CD4-positive, alpha-beta T cell treated with Interferon gamma for 1 hour (primary cell): ENCODE measurements around the gene GHR.

ENCODE experiments used
- DNase-seq: peaks from one replicate; pipeline ENCODE4 v3.0.0-alpha.2; 2020

GHR gene

DNA sequence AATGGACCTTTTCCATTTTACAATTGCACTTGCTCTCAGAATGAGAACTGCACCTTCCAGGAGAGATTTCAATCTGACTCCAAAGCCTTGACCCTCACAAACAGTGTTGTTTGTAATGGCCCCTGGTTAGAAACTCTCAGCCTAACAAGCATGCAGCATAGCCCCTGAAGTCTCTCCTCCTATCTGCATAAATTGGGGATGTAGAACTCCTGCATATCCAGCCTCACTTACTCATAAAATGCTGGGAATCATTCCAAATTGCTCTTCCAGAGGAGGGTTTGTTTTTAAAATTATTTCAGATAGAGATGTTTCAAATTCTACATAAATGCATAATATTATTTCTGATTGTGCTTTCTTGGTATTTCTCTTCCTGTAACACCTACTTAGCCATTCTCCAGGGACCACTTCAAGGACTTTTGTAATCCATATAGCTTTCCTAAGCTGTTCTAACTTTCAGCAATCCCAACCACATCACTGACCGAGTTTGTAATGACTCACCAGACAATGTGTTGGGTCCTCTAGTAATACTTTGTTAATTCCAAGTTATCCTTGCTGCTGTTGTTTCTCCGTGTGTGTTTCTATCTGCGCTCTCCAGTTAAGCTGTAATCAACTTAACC is 189.6 kb downstream of the GHR start:
- DNase-seq = no peak

DNA sequence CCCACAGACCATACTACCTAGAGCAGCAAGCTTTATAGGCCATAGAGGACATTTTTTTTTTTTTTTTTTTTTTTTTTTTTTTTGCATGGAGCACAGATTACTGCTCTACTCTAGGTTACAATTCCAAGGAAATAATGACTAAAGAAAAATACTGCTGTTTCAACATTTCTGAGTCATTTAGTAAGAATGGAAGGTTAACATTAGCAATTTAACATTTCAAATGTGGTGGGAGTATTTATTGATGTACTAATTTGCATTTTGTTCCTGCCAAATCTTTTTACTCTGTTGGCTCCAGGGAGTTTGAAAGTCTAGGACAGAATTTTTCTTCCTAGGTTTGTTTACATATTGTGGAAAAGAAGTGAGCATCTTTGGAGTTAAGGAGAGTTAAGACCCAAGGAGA is 191.3 kb downstream of the GHR start:
- no peak for DNase-seq

DNA sequence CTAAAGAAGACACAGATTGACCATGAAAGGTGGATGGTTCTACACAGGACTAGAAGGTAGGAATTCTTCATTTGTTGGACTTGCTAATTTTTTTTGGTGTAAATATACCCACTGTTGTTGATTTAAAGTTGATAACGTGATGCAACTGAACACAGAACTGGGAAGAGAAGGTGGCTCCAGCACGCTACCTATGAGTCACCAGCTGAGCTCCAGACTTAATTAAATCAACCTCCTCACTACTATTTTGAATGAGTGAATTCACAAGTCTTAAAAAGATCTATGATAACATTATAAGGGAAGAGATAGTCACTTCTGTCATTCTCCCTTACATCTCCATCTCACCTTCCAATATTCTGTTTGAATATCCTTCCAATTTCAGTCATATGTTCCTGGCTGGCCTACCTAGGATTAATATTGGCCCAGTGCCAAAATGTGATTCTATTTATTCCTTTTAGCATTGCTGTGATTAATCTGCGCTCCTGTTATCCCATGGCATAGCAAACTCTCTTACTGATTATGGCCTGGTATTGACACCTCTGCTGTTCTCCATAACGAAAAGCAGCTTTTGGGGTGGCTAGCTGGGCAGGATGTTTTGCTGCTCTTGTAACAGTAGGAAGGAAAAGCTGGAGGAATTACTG is 197.5 kb downstream of the GHR start:
- no peak for DNase-seq

DNA sequence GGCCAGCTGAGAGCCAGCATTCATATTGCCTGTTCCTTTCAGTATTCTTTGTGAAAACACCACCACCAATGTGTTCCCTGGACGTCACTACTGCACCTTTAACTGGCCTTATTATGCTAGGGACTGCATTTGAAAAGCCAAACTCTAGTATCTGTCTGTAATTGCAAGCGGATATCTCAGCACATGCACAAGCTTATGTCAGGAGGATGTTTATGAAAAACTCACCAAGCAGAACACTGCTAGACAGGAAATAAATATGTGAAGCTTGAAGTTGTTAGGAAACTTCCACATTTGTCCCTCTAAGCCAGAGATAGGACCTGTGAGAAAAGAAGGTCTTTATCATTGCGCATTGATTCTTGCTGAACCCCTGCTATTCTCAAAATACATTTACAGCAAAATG is 198.0 kb downstream of the GHR start:
- no peak for DNase-seq

DNA sequence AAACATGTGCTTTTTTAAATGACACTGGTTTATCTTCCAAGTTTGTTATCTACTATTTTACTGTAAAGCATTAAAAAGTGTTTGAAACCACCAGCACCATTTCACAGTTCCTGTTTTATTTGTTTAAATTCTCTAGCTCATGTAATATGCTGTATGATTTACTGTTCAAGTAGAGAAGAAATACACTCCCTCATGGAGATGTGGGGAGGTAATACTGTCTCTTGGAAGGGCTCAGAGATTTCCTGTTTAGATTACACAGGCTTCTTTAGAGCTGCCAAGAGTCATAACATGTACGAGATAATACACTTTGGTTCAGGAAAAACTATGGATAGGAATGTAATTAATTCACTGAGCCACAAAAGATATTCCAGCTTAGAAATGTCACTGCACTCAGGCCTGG is 198.4 kb downstream of the GHR start:
- DNase-seq = no peak

DNA sequence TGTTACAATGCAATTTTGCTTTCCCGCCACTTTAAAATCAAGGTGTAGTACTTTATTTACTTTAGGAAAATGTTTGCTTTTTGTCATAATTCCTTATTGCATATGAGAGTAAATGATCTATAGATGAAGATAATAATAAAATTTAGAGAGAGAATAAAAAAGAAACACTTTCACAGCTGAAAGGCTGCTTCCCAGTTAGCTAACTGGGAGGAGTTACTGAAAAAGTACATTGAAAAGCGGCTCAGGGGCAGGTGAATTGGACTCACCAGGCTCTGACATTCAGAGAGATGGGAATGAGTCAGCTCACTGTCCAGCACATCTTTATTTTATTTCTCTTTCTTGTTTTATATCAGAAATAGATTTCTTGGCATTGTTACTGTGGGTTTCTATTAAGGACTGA is 201.7 kb downstream of the GHR start:
- DNase-seq = no peak

DNA sequence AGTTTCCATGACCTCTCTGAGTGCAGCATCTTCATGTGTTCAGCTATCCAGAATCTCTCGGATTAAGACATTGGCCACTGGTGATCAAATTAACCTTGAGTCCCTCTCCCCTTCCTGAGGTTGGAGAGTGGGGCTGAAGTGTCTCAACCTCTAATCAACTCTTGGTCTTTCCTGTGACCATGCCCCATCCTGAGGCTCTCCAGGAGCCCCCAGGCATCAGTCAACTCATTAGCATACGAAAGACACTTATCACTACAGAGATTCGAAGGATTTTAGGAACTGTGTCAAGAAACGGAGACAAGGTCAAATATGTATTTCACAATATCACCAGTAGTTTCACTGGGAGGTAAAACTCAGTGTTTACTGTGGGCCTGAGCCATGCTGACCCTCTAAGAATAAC is 203.2 kb downstream of the GHR start:
- no peak for DNase-seq

DNA sequence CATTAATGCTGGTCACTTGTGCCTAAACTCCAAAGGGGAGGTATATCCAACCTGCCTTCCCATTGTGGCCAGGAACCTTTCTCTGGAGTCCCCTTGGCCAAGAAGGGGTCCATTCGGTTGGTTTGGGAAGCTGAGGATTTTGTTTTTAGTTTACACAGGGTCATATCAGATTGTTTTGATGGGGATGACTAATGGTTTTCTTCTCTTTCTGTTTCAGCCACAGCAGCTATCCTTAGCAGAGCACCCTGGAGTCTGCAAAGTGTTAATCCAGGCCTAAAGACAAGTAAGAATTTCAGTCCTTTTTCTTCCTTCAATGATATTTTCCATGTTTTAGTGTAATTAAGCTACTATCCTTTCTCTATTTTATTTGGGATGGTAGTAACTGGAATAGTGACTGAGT is 205.6 kb downstream of the GHR start:
- DNase-seq = no peak

DNA sequence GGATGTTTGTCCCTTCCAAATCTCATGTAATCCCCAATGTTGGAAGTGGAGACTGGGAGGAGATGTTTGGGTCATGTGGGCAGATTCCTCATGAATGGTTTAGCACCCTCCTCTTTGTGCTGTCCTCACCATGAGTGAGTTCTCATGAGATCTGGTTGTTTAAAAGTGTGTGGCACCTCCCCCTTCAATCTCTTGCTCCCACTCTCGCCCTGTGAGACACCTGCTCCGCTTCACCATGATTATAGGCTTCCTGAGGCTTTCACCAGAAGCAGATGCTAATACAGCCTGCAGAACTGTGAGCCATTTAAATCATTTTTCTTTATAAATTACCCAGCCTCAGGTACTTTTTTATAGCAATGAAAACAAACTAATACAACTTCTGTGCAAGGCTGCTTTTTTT is 206.0 kb downstream of the GHR start:
- DNase-seq = no peak

DNA sequence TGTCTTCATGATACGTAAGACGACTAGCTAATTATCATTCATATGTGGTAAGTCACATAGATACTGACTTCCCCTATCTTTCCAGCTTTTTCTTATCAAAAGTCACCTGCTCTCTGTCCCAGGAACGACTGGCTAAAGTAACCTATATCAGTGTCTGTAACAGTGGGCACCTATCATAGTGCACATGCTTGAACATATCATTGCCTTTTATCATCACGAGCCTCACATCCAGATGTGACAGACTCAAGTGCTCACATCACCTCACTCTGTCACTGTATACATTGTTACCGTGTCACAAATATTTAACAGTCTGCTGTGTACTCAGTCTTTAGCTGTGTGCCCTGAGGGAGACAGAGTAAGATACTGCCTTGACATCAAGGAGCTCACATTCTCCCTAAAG is 208.0 kb downstream of the GHR start:
- DNase-seq = no peak

DNA sequence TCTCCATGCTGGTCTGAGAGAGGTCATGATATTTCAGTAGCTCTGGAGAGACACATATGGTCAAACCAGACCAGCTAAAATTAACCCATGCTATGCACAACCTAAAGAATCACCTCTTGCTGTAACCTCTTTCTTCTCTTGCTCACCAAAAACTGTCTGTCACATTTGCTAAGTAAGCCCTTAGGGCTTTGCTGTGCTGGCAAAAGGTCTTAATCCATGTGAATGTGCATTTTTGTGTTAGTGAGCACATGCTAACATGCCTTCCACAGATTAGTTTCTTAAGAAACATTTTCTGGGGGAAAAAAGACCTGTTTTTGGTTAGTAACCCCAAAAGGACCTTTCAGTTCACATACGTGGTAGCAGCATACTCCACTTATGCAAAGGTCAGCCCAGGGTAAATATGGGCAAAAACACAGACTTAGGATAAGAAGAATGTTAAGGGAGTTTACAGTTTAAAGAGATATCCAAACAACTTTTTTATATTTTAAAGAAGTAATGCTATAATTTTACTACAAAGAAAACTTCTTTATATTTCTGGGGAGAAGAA is 209.2 kb downstream of the GHR start:
- no peak for DNase-seq

DNA sequence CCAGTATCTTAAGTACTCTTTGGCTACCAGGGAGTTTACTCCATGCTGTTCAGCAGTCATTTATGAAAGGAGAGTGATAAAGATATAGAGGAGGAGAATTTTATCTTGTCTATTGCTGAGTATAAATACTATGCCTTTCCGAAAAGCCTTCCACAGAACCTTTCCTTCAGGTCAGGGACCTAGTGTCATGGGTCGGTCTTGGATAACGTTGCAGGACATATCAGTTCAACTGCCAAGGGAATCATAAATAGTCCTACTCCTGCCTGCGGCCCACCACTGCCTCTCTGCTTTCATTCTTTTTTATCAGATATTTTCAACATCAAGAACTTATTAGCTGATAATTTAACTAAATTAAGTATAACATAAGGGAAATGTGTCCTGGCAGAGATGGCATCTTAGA is 211.3 kb downstream of the GHR start:
- no peak for DNase-seq

DNA sequence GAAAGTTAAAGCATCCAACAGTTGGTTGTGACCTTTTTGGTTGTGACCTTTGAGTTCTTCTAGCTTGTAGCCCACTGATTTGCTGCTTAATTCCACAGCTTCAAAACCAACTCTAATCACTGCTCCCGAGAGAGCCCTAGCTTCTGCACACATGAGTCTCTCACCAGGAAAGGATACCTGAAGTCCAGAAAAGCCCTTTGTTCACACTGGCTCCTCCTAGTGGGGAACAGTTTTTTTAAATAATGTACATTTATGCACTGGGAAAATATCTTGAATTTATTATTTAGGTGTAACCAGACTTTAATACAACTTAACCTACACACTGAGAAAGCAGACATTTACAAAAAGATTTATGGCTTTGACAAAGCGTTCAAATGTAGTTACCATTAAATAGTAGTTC is 213.2 kb downstream of the GHR start:
- no peak for DNase-seq

DNA sequence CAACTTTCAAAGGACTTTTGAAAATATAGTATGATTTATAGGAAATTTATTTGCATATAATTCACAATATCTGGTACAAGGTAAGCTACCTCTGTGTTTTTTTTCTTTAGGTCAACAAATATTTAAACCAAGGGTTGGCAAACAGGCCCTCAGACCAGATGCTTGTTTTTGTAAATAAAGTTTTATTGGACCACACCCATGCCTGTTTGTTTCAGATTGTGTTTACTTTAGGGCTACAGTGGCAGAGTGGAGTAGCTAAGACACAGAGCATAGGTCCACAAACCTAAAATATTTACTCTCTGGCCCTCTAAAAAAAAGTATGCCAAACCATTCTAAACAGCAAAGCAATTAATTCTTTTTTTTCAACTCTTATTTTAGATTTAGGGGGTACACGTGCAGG is 213.7 kb downstream of the GHR start:
- DNase-seq = no peak

DNA sequence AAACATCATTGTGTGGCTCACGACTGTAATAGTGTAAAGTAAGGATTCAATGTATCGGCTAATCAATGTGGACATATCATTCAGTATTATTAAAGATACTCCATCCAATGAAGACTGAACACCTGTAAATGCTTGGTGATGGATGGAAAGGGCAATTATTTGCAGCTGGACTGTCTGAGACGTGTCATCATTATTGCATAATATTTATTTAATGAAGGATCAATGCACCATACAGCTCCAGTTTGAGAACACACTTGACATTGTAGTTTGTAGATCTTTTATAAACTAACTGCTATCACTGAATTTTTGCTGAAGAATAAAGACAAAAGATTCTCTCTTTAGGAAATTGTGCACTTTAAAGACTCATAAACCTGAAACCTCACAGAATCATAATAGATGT is 215.7 kb downstream of the GHR start:
- DNase-seq = no peak

DNA sequence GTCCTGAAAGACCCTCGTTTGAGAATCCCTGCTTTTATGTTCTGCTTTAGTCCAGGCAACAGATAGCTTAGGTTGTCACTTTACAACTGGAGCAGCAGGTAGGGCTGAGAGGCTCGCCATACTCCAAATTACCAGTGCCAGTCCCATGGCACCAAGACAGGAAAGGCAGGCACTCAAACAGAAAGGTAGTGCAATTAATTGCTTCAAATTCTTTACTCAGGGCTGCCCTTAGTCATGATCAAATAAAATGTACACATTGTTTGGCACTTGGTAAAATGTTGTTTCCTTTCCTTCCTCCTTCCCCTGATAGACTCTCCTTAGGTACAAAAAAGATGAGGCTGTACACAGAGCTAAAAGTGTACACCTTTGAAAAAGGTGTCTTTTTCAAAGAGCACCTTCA is 217.6 kb downstream of the GHR start:
- no peak for DNase-seq

DNA sequence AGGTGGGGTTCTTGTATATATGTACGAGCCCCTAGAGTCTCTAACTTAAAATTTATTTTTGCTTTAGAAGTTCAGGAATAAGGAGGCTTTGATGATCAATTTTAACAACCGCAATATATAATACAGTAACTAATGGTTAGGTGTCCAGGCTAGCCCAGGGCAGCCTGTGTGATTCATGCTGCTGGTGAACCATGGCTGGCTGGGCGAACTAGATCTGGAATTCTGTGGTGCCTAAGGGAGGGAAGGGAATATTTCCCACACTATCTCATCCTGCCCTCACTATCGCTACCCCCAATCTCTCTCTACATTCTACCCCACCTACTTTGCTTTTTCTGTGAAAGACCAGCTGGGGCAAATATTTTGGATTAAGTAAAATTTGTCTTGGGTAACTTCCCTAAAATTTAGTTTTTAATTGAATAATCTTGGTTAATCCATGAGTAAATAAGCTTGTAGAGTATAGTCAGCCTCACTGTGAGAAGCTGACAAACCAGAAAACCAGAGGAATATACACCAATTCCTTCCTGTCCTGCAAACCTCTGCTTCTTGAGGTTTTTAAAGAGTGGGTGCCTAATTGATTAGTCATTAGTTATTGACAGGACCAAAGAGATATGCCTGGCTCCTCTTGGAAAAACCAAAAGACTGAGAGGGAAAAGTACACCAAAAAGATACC is 218.2 kb downstream of the GHR start:
- DNase-seq = no peak

DNA sequence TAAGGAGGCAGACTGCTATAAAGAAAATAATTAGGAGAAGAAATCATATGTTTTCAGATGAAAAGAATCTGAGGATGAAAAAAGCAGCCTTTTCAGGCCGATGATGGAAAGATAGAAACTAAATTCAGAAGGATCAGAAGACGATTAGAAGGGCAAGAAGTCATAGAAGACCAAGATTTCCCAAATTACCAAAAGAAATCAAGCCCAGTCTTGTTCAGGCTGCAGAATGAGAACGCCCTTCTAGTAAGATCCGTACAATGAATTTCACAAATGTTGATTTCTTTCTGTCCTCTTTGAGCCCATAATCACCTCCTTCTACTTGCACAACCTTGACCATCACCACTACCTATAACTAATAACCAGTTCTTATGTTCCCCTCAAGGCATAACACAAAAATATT is 218.8 kb downstream of the GHR start:
- no peak for DNase-seq

DNA sequence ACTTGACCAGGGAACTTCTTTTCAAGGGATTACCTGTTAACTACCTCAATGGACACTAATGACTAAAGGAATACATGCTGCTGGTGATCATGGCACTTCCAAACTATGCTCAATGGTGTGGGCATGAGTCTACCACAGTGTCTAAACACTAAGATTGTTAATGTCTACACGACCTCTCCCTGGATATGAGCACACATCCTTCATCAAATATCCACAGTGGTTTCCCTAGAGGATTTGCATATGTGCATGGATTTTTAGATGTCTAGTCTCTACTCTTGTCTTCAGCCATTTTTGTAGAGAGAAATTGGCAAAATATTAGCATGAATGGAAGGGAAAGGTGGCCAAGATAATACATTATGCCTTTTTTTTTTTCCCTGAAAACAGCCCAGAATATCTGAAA is 220.1 kb downstream of the GHR start:
- DNase-seq = no peak

DNA sequence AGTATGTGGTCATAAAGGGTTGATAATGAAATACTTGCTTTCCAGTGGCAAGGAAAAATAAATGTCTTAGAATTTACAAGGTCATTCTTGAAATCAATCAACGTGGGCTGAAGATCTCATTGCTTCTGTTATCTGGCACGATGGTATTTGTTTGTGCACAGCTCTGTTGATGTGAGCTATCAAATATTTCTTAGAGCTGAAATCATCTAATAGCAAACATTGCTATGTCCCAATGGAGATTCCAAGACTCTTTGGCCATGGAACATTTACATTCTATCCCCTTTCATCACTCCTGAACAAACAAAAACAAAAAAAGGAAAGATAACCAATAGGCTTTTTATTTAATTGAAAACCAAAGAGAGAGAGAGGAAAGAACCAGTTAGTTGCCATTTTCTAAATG is 221.9 kb downstream of the GHR start:
- DNase-seq = no peak

DNA sequence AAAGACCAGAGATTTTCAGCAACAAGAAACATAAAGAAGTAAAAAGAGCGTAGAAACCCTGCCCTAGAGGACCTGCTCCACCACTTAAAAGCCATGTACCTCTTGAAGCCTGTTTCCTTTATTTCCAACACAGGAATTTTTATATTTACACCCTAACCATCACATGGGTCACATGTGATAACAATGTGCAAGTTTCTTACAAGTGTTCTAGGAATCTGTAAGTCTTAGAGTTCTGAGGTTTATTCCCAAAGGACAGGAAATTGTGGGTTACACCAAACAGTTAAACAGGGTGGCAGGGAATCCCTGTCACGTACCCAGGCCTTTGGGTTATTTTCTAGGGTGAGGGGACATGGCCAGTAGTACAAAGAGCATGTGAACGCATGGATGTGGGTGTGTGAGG is 224.8 kb downstream of the GHR start:
- DNase-seq = no peak

DNA sequence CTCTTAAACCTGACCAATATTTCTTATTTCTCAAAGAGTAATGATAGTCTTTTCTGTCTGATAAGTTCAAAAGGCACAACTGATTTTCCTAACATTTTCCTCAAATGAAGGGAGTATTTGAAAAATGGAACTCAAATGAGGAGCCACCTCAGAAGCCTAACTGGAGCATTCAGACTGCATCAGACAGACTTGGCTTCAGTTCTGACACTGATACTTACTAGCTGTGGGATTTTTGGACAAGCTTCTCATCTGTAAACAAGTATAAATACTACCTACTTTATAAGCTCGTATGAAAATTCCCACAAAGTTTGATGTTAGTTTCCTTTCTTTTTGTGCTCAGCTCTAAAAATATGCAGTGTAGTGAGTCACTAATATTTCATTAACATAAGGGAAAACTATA is 225.7 kb downstream of the GHR start:
- DNase-seq = no peak

DNA sequence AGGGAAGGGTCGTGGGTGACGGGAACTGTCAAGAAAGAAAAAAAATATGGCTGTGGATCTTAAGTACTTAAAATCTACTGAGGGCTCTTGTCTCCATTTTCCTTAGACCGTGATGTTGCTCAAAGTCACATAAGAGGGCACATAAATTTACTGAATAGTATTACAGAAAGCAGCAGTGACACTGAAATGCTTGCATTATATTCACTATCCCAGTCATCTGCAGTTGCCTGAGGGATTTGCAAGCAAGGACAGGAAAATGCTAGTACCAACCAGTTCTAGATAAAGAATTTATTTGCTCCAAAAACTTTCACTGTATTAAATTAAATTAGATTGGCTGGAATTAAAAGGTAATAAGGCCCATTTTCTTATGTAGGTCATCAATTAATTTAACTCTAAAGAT is 226.8 kb downstream of the GHR start:
- DNase-seq = no peak

DNA sequence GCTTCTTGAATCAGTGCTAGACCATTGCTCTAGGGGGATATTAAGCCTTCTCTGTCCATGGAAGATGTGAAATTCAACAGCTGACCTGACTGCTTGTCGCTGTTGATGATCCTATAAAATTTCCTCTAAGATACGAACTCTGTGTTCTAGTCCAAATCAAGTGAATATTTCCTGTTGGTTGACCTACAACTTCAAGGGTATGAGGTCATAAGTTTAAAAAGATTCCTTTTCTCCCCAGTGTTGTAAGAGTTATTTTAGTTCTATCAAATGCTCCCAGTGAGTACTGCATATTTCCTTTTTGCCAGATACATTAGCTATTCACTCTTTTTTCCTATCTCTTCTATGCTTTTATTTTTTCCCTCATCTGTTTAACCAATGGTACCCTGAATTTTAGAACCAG is 230.5 kb downstream of the GHR start:
- DNase-seq = no peak

DNA sequence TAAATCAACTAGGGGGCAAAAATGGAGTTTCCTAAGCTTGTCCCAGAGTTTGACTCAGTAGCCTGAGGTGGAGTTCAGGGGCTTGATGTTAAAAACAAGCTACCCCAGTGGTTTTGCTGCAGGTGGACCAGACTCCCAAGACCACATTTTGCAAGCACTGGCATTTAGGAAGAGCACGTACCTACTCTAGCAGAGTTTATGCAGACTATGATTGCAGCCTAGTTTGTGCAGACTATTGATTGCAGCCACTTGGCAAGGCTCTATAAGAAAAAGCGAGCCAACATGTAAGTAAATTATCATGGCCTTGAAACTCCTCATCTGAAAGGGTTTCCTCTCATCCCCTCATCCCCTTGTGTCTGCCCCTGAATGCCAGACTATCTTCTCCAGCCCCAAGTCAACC is 231.4 kb downstream of the GHR start:
- DNase-seq = no peak
